HEK293 (cell line): ENCODE measurements around the gene HOGA1.
A peak's percentile ranks its signal among the peaks of the same experiment; 100 is the strongest.

Source experiments
- BCL11B ChIP-seq: fragments of 450-650 bp; formaldehyde crosslinking; IDR thresholded peaks from 2 replicates; pipeline ENCODE4 v1.5.1; 2016; ENCODE audit warnings: low read depth, missing biosample characterization, missing genetic modification characterization
- EGR2 ChIP-seq: fragments of 450-650 bp; formaldehyde crosslinking; IDR thresholded peaks from 2 replicates; pipeline ENCODE4 v1.5.1; 2016; ENCODE audit warnings: low read depth, missing biosample characterization, missing genetic modification characterization
- HOXC10 ChIP-seq: sonication (generic); formaldehyde crosslinking; IDR thresholded peaks from 2 replicates; pipeline ENCODE4 v1.8.1; 2023; ENCODE audit warnings: mild to moderate bottlenecking, missing genetic modification reagents
- KLF17 ChIP-seq: fragments of 450-650 bp; formaldehyde crosslinking; IDR thresholded peaks from 2 replicates; pipeline ENCODE4 v1.5.1; 2016; ENCODE audit warnings: missing biosample characterization, missing genetic modification characterization
- OSR2 ChIP-seq: fragments of 450-650 bp; formaldehyde crosslinking; IDR thresholded peaks from 2 replicates; pipeline ENCODE4 v1.5.1; 2016; ENCODE audit warnings: missing biosample characterization, missing genetic modification characterization
- SCRT2 ChIP-seq: fragments of 450-650 bp; formaldehyde crosslinking; IDR thresholded peaks from 2 replicates; pipeline ENCODE4 v1.5.1; 2016; ENCODE audit warnings: missing biosample characterization, missing genetic modification characterization
- SETDB1 ChIP-seq: IDR thresholded peaks from one replicate; pipeline ENCODE4 v1.6.1; 2017; ENCODE audit warnings: mild to moderate bottlenecking, low read length, moderate library complexity, mixed read lengths; ENCODE audit not compliant: insufficient read length
- ZBTB10 ChIP-seq: fragments of 450-650 bp; formaldehyde crosslinking; IDR thresholded peaks from 2 replicates; pipeline ENCODE4 v1.5.1; 2016; ENCODE audit warnings: missing biosample characterization, missing genetic modification characterization
- ZBTB21 ChIP-seq: fragments of 450-650 bp; formaldehyde crosslinking; IDR thresholded peaks from 2 replicates; pipeline ENCODE4 v1.5.1; 2017; ENCODE audit warnings: missing biosample characterization, missing genetic modification characterization
- ZBTB26 ChIP-seq: fragments of 450-650 bp; formaldehyde crosslinking; optimal IDR thresholded peaks from 2 replicates; pipeline ENCODE3; 2016; ENCODE audit warnings: missing biosample characterization, mild to moderate bottlenecking, missing genetic modification characterization
- ZBTB49 ChIP-seq: fragments of 450-650 bp; formaldehyde crosslinking; IDR thresholded peaks from 2 replicates; pipeline ENCODE4 v1.5.1; 2016; ENCODE audit warnings: missing biosample characterization, missing genetic modification characterization, low read depth
- ZNF138 ChIP-seq: fragments of 450-650 bp; formaldehyde crosslinking; IDR thresholded peaks from 2 replicates; pipeline ENCODE4 v1.5.1; 2016; ENCODE audit warnings: missing biosample characterization, missing genetic modification characterization, borderline replicate concordance
- ZNF248 ChIP-seq: fragments of 450-650 bp; formaldehyde crosslinking; IDR thresholded peaks from 2 replicates; pipeline ENCODE4 v1.5.1; 2017; ENCODE audit warnings: missing biosample characterization, missing genetic modification characterization
- ZNF292 ChIP-seq: fragments of 450-650 bp; formaldehyde crosslinking; IDR thresholded peaks from 2 replicates; pipeline ENCODE4 v1.5.1; 2016; ENCODE audit warnings: low read depth, missing biosample characterization, missing genetic modification characterization, borderline replicate concordance
- ZNF404 ChIP-seq: fragments of 450-650 bp; formaldehyde crosslinking; IDR thresholded peaks from 2 replicates; pipeline ENCODE4 v1.5.1; 2017; ENCODE audit warnings: missing biosample characterization, missing genetic modification characterization
- ZNF560 ChIP-seq: fragments of 450-650 bp; formaldehyde crosslinking; IDR thresholded peaks from 2 replicates; pipeline ENCODE4 v1.5.1; 2017; ENCODE audit warnings: missing biosample characterization, missing genetic modification characterization, borderline replicate concordance
- ZNF585B ChIP-seq: fragments of 450-650 bp; formaldehyde crosslinking; IDR thresholded peaks from 2 replicates; pipeline ENCODE4 v1.5.1; 2016; ENCODE audit warnings: missing biosample characterization, missing genetic modification characterization
- ZNF623 ChIP-seq: fragments of 450-650 bp; formaldehyde crosslinking; IDR thresholded peaks from 2 replicates; pipeline ENCODE4 v1.5.1; 2016; ENCODE audit warnings: missing biosample characterization, missing genetic modification characterization
- ZNF658 ChIP-seq: fragments of 450-650 bp; formaldehyde crosslinking; IDR thresholded peaks from 2 replicates; pipeline ENCODE4; 2016; ENCODE audit warnings: missing biosample characterization, missing genetic modification characterization
- ZNF664 ChIP-seq: fragments of 450-650 bp; formaldehyde crosslinking; IDR thresholded peaks from 2 replicates; pipeline ENCODE4 v1.5.1; 2016; ENCODE audit warnings: missing biosample characterization, missing genetic modification characterization
- ZNF747 ChIP-seq: fragments of 450-650 bp; formaldehyde crosslinking; IDR thresholded peaks from 2 replicates; pipeline ENCODE4 v1.5.1; 2016; ENCODE audit warnings: missing biosample characterization, missing genetic modification characterization
- ZNF791 ChIP-seq: fragments of 450-650 bp; formaldehyde crosslinking; IDR thresholded peaks from 2 replicates; pipeline ENCODE4 v1.5.1; 2016; ENCODE audit warnings: missing biosample characterization, missing genetic modification characterization
- TF ChIP-seq, protein P1 (sequence below): fragments of 450-650 bp; IDR thresholded peaks from 2 replicates; pipeline ENCODE4 v1.5.1; 2018; ENCODE audit warnings: missing biosample characterization, missing genetic modification characterization
- TF ChIP-seq, protein P2 (sequence below): fragments of 450-650 bp; formaldehyde crosslinking; IDR thresholded peaks from 2 replicates; pipeline ENCODE4 v1.5.1; 2016; ENCODE audit warnings: missing biosample characterization, missing genetic modification characterization
- TF ChIP-seq, protein P3 (sequence below): fragments of 450-650 bp; formaldehyde crosslinking; IDR thresholded peaks from 2 replicates; pipeline ENCODE4 v1.5.1; 2017; ENCODE audit warnings: missing biosample characterization, missing genetic modification characterization
- TF ChIP-seq, protein P4 (sequence below): fragments of 450-650 bp; formaldehyde crosslinking; IDR thresholded peaks from 2 replicates; pipeline ENCODE4; 2016; ENCODE audit warnings: missing biosample characterization, missing genetic modification characterization

HOGA1 gene

DNA sequence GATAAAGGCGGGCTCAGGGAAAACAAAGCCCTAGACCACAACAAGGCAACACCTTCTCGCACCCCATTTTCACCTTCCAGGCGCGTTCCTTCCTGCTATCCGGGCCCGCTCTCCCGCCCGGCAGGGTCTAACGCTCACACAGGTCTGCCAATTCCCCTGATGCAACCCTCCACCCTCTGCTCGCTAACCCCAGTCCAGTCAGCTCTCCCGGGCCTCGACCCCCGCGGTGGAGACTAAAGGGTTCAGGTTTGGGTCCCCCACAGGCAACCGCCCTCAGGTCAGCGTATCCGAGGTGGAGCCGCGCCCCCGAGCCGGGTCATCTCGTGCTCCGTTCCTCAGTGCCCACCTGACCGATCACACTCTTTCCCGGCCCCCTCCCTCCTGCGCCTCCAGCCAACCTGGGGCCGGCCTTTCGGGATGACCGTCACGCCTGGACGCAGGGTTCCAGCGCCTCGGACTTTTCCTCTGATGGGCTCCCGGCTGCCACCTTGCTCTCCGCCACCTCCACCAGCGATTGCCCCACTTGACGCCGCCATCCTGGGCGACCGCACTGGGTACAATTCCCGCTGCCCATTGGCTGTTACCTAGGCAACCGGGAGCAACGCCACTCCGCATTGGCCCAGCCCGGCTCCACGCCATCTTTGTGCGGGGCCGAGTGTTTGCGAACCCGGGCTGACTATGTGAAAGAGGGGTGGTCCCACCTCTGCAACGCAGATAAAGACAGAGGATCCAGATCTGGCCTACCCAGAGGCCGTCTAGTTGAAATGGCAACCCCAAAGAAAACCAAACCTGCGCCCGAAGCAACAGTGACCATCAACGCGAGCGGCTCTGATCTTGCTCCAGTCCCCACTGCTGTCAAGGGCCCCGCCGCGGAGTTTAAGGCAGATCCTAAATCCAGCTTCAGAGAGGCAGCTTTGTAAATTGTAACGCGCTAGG lies 49.0 kb downstream of the HOGA1 start, which contains the start of gene MORN4 (continued):
- TF ChIP-seq, protein P1, sequence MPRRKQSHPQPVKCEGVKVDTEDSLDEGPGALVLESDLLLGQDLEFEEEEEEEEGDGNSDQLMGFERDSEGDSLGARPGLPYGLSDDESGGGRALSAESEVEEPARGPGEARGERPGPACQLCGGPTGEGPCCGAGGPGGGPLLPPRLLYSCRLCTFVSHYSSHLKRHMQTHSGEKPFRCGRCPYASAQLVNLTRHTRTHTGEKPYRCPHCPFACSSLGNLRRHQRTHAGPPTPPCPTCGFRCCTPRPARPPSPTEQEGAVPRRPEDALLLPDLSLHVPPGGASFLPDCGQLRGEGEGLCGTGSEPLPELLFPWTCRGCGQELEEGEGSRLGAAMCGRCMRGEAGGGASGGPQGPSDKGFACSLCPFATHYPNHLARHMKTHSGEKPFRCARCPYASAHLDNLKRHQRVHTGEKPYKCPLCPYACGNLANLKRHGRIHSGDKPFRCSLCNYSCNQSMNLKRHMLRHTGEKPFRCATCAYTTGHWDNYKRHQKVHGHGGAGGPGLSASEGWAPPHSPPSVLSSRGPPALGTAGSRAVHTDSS (tag by site-specific recombination) = no peak
- TF ChIP-seq ZNF585B (tag by site-specific recombination) (no peak), ZBTB26 (tag by site-specific recombination) (peak; percentile 83), ZNF404 (tag by site-specific recombination) (no peak), ZNF791 (no peak), BCL11B (tag by site-specific recombination) (peak; percentile 61), ZBTB49 (tag by site-specific recombination) (no peak), SCRT2 (tag by site-specific recombination) (peak; percentile 82), OSR2 (tag by site-specific recombination) (no peak), SETDB1 (no peak), ZNF664 (tag by site-specific recombination) (no peak), ZNF623 (no peak), HOXC10 (CRISPR knock-in tag) (no peak), ZBTB10 (peak; percentile 52), EGR2 (tag by site-specific recombination) (no peak), KLF17 (tag by site-specific recombination) (0 out of 2 replicates have a peak, but pooled peaks have one; percentile 12), ZBTB21 (no peak), ZNF248 (tag by site-specific recombination) (no peak), ZNF292 (no peak), ZNF560 (tag by site-specific recombination) (no peak), ZNF747 (tag by site-specific recombination) (no peak), ZNF658 (tag by site-specific recombination) (no peak), ZNF138 (no peak)
- TF ChIP-seq, protein P2, sequence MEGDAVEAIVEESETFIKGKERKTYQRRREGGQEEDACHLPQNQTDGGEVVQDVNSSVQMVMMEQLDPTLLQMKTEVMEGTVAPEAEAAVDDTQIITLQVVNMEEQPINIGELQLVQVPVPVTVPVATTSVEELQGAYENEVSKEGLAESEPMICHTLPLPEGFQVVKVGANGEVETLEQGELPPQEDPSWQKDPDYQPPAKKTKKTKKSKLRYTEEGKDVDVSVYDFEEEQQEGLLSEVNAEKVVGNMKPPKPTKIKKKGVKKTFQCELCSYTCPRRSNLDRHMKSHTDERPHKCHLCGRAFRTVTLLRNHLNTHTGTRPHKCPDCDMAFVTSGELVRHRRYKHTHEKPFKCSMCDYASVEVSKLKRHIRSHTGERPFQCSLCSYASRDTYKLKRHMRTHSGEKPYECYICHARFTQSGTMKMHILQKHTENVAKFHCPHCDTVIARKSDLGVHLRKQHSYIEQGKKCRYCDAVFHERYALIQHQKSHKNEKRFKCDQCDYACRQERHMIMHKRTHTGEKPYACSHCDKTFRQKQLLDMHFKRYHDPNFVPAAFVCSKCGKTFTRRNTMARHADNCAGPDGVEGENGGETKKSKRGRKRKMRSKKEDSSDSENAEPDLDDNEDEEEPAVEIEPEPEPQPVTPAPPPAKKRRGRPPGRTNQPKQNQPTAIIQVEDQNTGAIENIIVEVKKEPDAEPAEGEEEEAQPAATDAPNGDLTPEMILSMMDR (tag by site-specific recombination) = peak; percentile 54; the same call in 1 of the 2 replicates
- TF ChIP-seq, protein P3, sequence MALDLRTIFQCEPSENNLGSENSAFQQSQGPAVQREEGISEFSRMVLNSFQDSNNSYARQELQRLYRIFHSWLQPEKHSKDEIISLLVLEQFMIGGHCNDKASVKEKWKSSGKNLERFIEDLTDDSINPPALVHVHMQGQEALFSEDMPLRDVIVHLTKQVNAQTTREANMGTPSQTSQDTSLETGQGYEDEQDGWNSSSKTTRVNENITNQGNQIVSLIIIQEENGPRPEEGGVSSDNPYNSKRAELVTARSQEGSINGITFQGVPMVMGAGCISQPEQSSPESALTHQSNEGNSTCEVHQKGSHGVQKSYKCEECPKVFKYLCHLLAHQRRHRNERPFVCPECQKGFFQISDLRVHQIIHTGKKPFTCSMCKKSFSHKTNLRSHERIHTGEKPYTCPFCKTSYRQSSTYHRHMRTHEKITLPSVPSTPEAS = peak; percentile 42; the same call in 1 of the 2 replicates
- TF ChIP-seq, protein P4, sequence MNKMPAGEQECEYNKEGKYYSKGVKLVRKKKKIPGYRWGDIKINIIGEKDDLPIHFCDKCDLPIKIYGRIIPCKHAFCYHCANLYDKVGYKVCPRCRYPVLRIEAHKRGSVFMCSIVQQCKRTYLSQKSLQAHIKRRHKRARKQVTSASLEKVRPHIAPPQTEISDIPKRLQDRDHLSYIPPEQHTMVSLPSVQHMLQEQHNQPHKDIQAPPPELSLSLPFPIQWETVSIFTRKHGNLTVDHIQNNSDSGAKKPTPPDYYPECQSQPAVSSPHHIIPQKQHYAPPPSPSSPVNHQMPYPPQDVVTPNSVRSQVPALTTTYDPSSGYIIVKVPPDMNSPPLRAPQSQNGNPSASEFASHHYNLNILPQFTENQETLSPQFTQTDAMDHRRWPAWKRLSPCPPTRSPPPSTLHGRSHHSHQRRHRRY (tag by site-specific recombination) = no peak
